Rectal smooth muscle tissue (tissue), 1 donor: Measurements from ENCODE around the gene CPN2.
A peak's percentile ranks its signal among the peaks of the same experiment; 100 is the strongest.

ENCODE experiments used
- H3K27ac ChIP-seq: one replicate; pipeline ENCODE4 v1.7.0; 2013; ENCODE audit warnings: low read depth, low read length, inconsistent platforms
- H3K27me3 ChIP-seq: one replicate; pipeline ENCODE4 v1.7.0; 2013; ENCODE audit warnings: low read length; ENCODE audit not compliant: control insufficient read depth, insufficient read depth
- H3K36me3 ChIP-seq: one replicate; pipeline ENCODE4 v1.7.0; 2013; ENCODE audit warnings: low read length; ENCODE audit not compliant: control insufficient read depth, insufficient read depth
- H3K4me1 ChIP-seq: one replicate; pipeline ENCODE4 v1.7.0; 2013; ENCODE audit warnings: low read length; ENCODE audit not compliant: control insufficient read depth, insufficient read depth
- H3K4me3 ChIP-seq: one replicate; pipeline ENCODE4 v1.7.0; 2013; ENCODE audit warnings: low read length
- H3K9ac ChIP-seq: one replicate; pipeline ENCODE4 v1.7.0; 2013; ENCODE audit warnings: low read length

Gene CPN2

DNA sequence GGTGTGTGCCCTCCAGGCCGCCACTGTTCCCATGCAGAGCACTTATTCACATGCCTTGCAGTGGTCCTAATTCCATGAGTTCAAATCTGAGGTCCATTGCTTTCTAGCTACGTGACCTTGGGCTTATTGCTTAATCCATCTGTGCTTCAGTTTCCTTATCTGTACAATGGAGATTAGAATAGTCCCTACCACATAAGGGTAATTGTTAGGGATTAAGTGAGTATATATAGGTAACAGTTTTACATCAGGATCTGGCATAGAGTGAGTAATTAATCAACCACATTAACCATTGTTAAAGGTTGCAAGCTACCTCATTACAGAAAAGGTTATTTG lies 7.6 kb downstream of the CPN2 start:
- Histone ChIP-seq H3K4me1 (no peaks in the 10 kb centered on the region), H3K27ac (no peak overlapping the region), H3K36me3 (no peaks in the 10 kb centered on the region), H3K9ac (no peak overlapping the region), H3K27me3 (no peaks in the 10 kb centered on the region), H3K4me3 (no peak overlapping the region)

DNA sequence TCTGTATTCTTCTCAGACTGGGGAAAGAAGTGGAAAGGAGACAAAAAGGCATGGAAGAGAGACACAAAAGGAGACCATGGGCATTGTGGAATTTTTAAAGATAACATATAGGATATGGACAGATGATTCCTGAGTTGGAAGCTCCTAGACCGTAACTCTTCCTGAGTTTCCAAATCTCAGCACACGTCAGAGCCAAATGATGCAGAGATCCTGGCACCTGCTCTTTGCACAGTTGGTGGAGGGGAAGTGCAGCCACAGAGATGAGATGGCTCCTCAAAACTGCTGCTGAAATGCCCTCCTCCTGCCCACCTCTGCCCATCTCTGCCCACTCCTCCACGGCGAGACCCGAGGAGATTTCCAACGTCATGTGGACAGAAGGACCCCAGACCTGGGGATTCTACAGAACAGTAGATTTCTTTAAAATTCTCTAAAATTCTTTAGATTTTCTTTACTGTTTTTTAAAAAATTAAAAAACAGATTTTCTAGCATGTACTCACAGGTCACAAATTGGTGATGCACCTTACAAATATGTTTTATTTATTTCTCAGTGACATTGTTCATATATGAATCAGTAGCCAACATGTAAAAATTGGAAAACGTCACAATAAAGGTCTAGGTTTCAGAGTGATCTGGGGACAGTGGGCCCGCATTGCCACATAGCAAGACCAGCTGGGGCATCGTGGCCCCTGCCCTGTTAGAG lies 8.1 kb downstream of the CPN2 start:
- Histone ChIP-seq H3K27ac (no peak overlapping the region), H3K9ac (no peak overlapping the region), H3K27me3 (no peaks in the 10 kb centered on the region), H3K36me3 (no peaks in the 10 kb centered on the region), H3K4me1 (no peaks in the 10 kb centered on the region), H3K4me3 (no peak overlapping the region)

DNA sequence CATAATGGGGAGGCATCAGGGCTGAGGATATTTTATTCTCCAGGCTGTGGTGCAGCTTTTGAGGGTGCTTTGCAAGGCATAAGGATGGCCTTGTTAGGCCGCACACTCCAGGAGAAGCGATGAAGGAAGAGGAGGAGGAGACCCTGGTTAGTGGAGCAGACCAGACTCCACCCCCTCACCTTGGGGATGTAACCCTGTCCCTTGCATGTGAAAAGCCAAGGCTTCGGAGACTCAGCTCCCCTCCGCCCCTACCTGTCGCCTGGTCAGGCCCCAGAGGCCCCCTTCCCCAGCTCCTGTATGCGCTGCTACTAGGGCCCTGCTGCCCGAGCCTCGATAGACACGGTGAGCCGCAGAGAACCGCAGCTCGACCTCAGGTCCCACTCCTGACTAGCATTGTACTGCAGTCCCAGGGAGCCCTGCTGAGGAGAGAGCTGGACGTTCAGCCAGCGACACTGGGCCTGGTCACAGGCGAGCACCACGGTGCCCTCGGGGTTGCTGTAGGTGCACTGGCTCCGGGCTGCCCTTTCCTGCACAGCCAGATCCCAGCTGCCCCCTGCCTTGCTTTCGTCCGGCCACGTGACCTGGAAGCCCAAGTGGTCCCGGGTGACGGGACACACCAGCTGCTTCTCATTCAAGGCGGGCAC lies 10.2 kb downstream of the CPN2 start:
- Histone ChIP-seq H3K27me3 (no peaks in the 10 kb centered on the region), H3K4me1 (no peaks in the 10 kb centered on the region), H3K27ac (no peak overlapping the region), H3K36me3 (no peaks in the 10 kb centered on the region), H3K4me3 (no peak overlapping the region), H3K9ac (no peak overlapping the region)

- Histone ChIP-seq H3K4me3 (no peak overlapping the region), H3K36me3 (no peaks in the 10 kb centered on the region), H3K4me1 (no peaks in the 10 kb centered on the region), H3K27me3 (no peaks in the 10 kb centered on the region), H3K27ac (no peak overlapping the region), H3K9ac (no peak overlapping the region)
These were observed 11.3 kb downstream of the CPN2 start for GRCh38 chr3:194339840-194340239.

DNA sequence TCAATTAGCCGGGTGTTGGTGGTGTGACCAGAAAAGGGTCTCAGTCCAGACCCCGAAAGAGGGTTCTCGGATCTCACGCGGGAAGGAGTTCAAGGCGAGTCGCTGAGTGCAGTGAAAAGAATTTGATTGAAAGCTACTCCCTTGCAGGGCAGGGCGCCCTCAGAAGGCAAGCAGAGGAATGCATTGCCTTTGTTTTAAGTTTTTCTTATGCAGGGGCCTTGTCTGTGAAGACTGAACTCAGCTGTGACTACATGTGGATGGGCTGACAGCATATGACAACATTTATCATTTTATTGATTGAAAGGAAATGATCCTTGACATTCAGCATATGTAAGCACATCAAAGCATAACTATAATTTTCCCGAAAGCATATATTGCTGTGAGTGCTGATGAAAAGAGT lies 11.8 kb downstream of the CPN2 start:
- Histone ChIP-seq H3K36me3 (no peaks in the 10 kb centered on the region), H3K4me3 (no peak overlapping the region), H3K27ac (no peak overlapping the region), H3K4me1 (no peaks in the 10 kb centered on the region), H3K9ac (no peak overlapping the region), H3K27me3 (no peaks in the 10 kb centered on the region)

DNA sequence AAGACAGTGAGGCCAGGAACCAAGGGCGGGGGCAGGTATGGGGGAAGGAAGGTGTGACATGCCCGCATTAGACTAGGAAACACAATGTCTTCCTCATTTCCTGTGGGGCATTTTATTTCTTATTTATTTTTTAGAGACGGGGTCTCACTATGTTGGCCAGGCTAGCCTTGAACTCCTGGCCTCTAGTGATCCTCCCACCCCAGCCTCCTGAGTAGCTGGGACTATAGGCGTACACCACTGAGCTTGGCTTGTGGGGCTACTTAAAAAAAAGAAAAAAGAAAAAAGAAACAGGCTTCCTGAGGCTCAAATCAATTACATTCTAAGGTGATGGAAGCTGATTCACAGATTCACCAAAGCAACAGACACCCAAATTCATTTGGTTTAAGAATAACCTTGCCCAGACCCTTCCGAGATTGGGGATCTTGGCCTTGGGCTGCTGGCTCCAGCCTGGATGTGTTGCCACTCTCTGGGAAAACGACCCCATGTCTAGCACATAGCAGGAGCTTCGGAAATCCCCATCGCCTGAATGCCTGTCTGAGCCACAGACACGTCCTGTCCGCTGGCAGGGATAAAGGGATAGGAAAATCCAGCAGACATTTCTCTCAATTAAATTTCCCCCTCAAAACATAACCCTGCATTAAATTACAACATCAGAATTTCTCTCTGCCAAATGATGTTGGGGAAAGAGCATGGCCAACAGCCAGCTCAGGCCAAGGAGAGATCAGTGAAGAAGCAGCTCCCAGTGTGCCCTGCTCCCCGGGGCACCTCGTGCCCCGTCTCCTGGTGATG lies 13.0 kb downstream of the CPN2 start:
- Histone ChIP-seq H3K36me3 (no peaks in the 10 kb centered on the region), H3K27ac (no peak overlapping the region), H3K9ac (no peak overlapping the region)

DNA sequence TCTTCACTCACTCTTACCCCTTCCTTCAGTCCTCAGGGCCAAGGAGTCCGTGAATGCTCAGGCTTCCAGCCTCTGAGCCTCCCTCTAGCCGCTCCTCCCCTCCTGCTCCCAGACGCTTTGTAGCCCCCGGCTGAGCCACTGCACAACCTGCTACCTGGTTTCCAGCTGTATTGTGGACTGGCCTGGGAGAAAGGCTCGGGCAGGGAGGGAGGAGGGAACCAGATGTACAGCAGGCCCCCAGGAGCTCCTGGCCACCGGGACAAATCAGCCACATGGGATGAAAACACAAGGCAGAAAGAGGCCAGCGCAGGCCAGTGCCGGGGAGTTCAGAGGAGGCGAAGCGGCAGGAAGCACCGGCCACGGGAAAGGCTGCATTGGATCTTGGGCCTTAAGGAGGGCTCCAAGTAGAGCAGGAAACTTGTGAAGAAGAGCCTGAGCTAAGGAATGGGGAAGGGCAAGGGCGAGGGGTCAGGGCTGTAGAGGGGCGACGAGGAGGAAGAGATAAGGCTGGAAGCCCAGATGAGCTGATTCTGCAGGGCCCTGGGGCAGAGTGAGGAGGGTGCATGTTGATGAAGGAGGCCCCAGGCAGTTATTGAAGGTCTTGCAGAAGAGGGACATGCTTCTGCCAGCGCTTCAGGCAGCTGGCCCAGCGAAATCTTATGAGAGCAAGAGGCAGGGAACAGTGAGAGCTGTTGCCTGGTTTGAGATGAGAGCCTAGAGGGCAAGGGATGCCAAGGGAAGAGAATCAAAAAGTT lies 14.3 kb downstream of the CPN2 start:
- Histone ChIP-seq H3K4me1 (no peaks in the 10 kb centered on the region), H3K9ac (no peak overlapping the region), H3K27ac (no peak overlapping the region), H3K27me3 (peaks cover 3% of the 10 kb centered on the region), H3K36me3 (no peaks in the 10 kb centered on the region), H3K4me3 (no peak overlapping the region)

More for the DNA sequence above, 13.0 kb downstream of the CPN2 start:
- H3K4me3 ChIP-seq, result no peak overlapping the region
- H3K4me1 ChIP-seq, result no peaks in the 10 kb centered on the region
- peaks cover 2% of the 10 kb centered on the region for H3K27me3 ChIP-seq

DNA sequence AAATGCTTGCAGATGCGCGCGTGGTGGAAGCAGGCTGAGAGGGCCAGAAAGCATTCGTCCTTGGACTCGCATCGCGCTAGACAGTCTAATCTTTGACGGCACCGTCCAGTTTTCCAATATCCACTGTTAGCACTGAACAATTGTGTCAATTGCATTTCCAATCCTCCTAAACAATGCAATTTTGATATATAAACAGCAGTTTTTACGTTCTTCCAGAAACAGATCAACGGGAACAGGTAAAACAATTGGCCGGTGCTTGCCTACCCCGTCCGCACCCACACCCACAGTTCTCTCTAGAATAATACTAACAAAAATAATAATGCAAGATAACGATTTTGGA lies 17.2 kb downstream of the CPN2 start:
- H3K4me1 ChIP-seq, result no peaks in the 10 kb centered on the region
- no peak overlapping the region for H3K27ac ChIP-seq
- no peak overlapping the region for H3K9ac ChIP-seq
- no peaks in the 10 kb centered on the region for H3K36me3 ChIP-seq
- H3K27me3 ChIP-seq, result peaks cover 3% of the 10 kb centered on the region
- no peak overlapping the region for H3K4me3 ChIP-seq

GRCh38 chr3:194333212-194333980 lies 17.7 kb downstream of the CPN2 start:
- H3K4me3 ChIP-seq, result peak overlapping the region; percentile 44
- no peak overlapping the region for H3K27ac ChIP-seq
- H3K9ac ChIP-seq, result no peak overlapping the region
- H3K27me3 ChIP-seq, result peaks cover 3% of the 10 kb centered on the region
- no peaks in the 10 kb centered on the region for H3K36me3 ChIP-seq
- H3K4me1 ChIP-seq, result no peaks in the 10 kb centered on the region

DNA sequence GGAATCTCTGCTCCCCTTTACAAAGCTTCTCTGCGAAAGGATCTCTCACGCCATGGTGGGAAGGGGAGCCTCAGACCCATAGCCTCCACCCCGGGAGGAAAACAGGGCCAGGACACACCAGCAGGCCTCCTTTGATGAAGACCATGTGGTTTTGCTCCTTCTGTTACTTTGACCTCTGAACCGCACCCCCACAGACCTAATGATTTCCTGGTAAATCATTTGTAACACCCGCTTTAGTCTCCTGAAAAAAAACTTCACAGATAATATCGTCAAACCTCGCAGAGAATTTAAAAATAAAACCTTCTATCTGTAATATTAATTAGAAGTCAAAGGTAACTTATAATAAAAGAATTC lies 18.3 kb downstream of the CPN2 start:
- no peak overlapping the region for H3K9ac ChIP-seq

DNA sequence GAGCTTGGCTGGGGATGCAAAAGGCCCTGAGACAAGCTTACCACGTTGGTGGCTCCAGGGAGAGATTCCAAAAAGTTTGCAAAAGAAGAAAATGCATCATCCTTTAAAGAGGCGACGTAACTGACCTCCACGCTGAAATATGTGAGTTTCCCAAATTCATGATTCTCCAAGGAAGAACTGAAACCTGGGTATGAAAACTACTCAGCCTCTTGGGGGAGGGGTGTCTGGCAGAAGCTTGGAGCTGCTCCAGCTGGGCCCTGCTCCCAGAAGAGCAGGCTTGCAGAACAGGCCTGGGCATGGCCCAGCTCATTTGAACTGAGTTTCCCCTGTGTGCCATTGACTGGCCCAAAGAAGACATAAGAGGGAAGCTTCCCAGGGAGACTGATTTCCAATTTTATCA lies 20.5 kb downstream of the CPN2 start:
- Histone ChIP-seq H3K27me3 (peaks cover 3% of the 10 kb centered on the region), H3K9ac (no peak overlapping the region), H3K4me3 (no peak overlapping the region), H3K4me1 (no peaks in the 10 kb centered on the region), H3K36me3 (no peaks in the 10 kb centered on the region), H3K27ac (no peak overlapping the region)

More for the DNA sequence above, 18.3 kb downstream of the CPN2 start:
- Histone ChIP-seq H3K27ac (no peak overlapping the region), H3K36me3 (no peaks in the 10 kb centered on the region), H3K4me3 (no peak overlapping the region), H3K27me3 (peaks cover 3% of the 10 kb centered on the region), H3K4me1 (no peaks in the 10 kb centered on the region)

DNA sequence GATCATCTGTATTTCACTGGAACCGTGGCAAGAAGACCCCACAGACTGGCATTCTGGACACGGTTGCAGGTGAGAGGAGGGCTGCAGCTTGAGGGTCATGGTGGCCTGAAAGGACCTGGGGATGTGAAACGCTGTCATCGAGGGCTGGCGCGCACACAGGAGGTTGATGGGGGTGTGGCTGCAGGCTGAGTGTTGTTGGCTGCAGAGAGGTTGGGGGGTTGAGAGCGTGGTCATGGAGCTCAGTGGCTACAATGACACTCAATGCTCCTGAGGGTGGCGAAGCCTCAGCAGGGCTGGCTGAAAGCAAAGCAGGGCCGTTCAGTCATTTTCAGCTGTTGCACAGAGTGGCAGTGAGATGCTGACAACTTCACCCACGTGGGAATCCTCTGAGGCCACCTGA lies 21.0 kb downstream of the CPN2 start:
- no peaks in the 10 kb centered on the region for H3K36me3 ChIP-seq
- no peak overlapping the region for H3K9ac ChIP-seq
- peaks cover 3% of the 10 kb centered on the region for H3K27me3 ChIP-seq
- no peaks in the 10 kb centered on the region for H3K4me1 ChIP-seq
- no peak overlapping the region for H3K27ac ChIP-seq
- H3K4me3 ChIP-seq, result no peak overlapping the region
